Activated T-cell treated with anti-CD3 and anti-CD28 coated beads, Interleukin-2, amount 50 U/mL, for 72 hours (primary cell): Measurements from ENCODE around the gene TCF12. TPM values are rescaled to one million over a fixed set of nuclear protein-coding genes. Genes with fewer than 3 reads are reported as not detected.

Source experiments
- total RNA-seq, 2 donors: library from RNA; stranded (reverse); gene quantifications; one replicate each; pipeline ENCODE4 v1.2.3, GENCODE V29; 2022

Gene TCF12
- total RNA-seq, 2 donors from 2014 or later = 93.0 to 108 TPM

Other genes with a start within 250 kb of the TCF12 start
- gene ZNF280D, start 185.1 kb upstream of the TCF12 start, total RNA-seq = 10 to 100 TPM; 21.3 to 26.1 TPM